NCI-H2171 (cell line): ENCODE data around the gene CGB3.
"Not testable (repeated sequence)": the region's sequence is repeated elsewhere in the genome, so short reads cannot be mapped to it uniquely, and the experiment has no call there.

Source experiments
- DNase-seq: peaks from one replicate; lab custom pipeline; 2025; lab: John Stamatoyannopoulos, UW

The CGB3 gene

DNA sequence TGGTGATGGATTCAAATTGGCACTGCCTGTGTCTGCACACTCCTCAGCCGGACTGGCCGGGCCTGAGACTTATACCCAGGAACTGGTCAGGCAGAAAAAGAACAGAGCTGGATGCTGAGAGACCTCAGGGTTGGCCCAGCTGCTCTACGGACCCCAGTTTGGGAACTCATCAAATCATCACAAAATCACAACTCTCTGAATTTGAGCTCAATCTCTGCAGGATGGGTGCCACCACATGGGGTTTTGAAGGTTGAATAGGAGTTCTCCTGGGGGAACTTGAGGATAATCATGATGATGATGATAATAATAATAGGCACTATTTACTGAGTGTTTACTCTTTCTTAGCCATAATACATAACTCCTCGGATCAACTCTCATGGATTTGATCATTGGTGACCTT lies 18.5 kb upstream of the CGB3 start:
- not testable (repeated sequence) for DNase-seq

DNA sequence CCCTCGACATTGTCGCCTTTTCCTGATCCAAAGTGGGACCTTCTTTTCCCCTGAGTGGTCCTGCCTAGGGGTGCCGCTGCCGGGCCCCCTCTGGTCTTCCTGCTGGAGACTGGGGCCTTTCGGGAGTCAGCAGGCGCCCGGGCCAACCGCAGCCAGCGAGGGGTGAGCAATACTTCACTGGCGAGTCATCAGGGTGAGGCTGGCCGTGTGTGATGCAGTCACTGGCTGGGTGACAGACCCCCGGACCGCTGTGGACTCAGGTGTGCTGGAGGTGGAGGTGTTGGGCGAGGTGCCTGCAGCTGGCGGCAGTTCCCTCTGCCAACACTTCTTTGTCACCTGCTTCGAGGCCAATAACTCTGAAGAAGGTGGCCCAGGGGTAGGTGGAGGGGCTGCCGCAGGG lies 18.0 kb upstream of the CGB3 start:
- DNase-seq = no peak

DNA sequence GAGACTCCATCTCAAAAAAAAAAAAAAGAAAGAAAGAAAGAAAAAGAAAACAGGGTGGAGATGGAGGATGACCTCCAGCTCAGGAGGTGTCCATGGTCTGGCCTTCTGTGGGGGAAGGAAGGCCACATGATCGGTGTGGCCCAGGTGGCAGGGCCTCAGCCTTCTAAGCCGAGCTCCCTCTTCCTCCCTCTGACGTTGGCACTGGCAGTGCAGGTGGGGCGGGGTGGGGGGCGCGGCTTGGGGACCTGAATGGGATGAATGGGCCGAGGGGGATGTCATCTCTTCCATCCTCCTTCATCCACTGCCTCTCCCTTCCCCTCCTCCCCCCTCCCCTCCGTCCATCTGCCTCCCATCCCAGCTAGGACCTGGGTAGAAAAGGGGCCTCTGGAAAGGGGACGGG lies 15.6 kb upstream of the CGB3 start:
- not testable (repeated sequence) for DNase-seq

DNA sequence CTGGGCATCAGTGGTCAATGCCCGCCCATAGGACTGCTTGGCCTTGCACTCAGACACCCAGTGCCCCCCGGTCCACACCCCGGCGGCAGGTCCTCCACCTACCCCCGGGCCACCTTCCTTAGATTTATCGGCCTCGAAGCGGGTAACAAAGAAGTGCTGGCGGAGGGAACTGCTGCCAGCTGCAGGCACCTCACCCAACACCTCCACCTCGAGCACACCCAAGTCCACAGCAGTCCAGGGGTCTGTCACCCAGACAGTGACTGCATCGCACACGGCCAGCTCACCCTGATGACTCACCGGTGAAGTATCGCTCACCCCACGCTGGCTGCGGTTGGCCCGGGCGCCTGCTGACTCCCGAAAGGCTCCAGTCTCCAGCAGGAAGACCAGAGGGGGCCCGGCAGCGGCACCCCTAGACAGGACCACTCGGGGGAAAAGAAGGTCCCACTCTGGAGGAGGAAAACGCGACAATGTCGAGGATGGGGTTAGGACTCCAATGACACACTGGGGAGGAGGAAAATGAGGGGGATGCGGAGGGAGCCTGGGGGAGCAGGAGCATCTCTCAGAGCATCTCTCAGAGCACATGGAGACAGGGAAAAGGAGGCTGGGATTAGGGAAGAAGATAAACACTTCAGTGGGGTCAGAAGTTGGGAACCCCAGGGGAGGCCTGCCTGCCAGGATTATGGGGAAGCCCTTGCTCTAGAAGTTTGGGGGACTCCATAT lies 14.6 kb upstream of the CGB3 start:
- DNase-seq = not testable (repeated sequence)

DNA sequence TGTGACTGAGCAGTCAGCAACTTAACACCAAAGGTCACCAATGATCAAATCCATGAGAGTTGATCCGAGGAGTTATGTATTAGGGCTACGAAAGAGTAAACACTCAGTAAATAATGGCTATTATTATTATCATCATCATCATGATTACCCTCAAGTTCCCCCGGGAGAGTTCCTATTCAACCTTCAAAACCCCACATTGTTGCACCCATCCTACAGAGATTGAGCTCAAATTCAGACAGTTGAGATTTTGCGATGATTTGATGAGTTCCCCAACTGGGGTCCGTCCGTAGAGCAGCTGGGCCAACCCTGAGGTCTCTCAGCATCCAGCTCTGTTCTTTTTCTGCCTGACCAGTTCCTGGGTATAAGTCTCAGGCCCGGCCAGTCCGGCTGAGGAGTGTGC lies 14.0 kb upstream of the CGB3 start:
- not testable (repeated sequence) for DNase-seq

DNA sequence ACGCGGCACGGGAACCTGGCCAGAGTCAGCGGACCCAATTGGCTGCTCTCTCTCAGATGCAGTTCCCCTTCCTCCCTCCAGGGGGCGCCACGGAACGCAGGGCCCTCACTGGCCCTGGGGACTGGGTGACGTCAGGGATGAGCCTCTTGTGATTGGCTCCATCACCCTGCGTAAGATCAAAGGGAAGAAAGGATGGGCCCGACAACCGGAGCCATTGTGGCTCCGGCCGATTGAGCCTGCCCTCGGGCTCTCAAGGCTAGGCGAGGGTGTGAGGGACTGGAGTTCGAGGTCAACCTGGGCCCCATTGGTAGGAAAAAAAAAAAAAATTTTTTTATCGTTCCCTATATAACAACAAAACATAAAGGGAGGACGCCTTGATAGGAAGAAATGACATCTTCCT lies 12.7 kb upstream of the CGB3 start, which contains the start of gene CGB1:
Gene CGB1 (minus strand): TSS at position 81 of the 400 bp plus-strand sequence. CDS start 184 bp downstream, outside the sequence.
- peak; percentile 36 for DNase-seq

DNA sequence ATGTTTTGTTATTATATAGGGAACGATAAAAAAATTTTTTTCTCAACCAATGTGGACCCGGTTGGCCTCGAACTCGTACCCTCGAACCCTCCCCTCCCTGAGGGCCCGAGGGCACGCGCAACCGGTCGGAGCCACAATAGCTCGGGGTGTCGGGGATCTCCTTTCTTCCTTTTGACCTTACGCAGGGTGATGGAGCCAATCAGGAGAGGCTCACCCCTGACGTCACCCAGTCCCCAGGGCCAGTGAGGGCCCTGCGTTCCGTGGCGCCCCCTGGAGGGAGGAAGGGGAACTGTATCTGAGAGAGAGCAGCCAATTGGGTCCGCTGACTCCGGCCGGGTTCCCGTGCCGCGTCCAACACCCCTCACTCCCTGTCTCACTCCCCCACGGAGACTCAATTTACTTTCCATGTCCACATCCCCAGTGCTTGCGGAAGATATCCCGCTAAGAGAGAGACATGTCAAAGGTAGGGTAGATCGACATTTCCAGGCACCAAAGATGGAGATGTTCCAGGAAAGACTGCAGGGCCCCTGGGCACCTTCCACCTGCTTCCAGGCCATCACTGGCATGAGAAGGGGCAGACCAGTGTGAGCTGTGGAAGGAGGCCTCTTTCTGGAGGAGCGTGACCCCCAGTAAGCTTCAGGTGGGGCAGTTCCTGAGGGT lies 7.6 kb upstream of the CGB3 start, which contains the start of gene CGB2:
Gene CGB2 (plus strand): TSS at position 249 of the 660 bp plus-strand sequence. CDS start 206 bp downstream, at position 455.
- peak; percentile 78 for DNase-seq

DNA sequence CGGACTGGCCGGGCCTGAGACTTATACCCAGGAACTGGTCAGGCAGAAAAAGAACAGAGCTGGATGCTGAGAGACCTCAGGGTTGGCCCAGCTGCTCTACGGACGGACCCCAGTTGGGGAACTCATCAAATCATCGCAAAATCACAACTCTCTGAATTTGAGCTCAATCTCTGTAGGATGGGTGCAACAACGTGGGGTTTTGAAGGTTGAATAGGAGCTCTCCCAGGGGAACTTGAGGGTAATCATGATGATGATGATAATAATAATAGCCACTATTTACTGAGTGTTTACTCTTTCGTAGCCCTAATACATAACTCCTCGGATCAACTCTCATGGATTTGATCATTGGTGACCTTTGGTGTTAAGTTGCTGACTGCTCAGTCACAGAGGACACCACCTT lies 6.2 kb upstream of the CGB3 start:
- DNase-seq = not testable (repeated sequence)

DNA sequence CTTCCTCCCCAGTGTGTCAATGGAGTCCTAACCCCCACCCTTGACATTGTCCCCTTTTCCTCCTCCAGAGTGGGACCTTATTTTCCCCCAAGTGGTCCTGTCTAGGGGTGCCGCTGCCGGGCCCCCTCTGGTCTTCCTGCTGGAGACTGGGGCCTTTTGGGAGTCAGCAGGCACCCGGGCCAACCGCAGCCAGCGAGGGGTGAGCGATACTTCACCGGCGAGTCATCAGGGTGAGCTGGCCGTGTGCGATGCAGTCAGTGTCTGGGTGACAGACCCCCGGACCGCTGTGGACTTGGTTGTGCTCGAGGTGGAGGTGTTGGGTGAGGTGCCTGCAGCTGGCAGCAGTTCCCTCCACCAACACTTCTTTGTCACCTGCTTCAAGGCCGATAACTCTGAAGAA lies 5.6 kb upstream of the CGB3 start:
- not testable (repeated sequence) for DNase-seq

DNA sequence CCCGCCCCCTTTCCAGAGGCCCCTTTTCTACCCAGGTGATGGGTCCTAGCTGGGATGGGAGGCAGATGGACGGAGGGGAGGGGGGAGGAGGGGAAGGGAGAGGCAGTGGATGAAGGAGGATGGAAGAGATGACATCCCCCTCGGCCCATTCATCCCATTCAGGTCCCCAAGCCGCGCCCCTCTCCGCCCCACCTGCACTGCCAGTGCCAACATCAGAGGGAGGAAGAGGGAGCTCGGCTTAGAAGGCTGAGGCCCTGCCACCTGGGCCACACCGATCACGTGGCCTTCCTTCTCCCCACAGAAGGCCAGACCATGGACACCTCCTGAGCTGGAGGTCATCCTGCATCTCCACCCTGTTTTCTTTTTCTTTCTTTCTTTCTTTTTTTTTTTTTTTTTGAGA lies 4.6 kb upstream of the CGB3 start:
- not testable (repeated sequence) for DNase-seq

DNA sequence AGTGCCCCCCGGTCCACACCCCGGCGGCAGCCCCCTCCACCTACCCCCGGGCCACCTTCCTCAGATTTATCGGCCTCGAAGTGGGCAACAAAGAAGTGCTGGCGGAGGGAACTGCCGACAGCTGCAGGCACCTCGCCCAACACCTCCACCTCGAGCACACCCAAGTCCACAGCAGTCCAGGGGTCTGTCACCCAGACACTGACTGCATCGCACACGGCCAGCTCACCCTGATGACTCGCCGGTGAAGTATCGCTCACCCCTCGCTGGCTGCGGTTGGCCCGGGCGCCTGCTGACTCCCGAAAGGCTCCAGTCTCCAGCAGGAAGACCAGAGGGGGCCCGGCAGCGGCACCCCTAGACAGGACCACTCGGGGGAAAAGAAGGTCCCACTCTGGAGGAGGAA lies 1.5 kb upstream of the CGB3 start:
- DNase-seq = not testable (repeated sequence)

DNA sequence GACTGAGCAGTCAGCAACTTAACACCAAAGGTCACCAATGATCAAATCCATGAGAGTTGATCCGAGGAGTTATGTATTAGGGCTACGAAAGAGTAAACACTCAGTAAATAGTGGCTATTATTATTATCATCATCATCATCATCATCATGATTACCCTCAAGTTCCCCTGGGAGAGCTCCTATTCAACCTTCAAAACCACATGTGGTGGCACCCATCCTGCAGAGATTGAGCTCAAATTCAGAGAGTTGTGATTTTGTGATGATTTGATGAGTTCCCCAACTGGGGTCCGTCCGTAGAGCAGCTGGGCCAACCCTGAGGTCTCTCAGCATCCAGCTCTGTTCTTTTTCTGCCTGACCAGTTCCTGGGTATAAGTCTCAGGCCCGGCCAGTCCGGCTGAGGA lies 955 bp upstream of the CGB3 start:
- DNase-seq = not testable (repeated sequence)

DNA sequence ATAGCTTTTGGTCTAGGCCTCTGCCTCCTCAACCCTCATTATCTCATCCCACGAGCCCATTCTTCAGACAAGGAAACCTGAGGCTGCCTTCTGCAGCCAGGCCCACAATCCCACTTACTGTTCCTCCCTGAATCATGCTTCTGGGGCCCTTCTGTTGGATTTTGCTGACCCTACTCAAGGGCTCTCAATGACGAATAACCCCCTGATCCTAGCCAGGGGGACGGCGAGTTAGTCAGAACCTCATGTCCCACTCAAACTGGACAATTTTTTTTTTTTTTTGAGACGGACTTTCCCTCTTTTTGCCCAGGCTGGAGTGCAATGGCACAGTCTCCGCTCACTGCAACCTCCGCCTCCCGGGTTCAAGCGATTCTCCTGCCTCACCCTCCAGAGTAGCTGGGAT lies 2.0 kb downstream of the CGB3 start:
- DNase-seq = no peak

DNA sequence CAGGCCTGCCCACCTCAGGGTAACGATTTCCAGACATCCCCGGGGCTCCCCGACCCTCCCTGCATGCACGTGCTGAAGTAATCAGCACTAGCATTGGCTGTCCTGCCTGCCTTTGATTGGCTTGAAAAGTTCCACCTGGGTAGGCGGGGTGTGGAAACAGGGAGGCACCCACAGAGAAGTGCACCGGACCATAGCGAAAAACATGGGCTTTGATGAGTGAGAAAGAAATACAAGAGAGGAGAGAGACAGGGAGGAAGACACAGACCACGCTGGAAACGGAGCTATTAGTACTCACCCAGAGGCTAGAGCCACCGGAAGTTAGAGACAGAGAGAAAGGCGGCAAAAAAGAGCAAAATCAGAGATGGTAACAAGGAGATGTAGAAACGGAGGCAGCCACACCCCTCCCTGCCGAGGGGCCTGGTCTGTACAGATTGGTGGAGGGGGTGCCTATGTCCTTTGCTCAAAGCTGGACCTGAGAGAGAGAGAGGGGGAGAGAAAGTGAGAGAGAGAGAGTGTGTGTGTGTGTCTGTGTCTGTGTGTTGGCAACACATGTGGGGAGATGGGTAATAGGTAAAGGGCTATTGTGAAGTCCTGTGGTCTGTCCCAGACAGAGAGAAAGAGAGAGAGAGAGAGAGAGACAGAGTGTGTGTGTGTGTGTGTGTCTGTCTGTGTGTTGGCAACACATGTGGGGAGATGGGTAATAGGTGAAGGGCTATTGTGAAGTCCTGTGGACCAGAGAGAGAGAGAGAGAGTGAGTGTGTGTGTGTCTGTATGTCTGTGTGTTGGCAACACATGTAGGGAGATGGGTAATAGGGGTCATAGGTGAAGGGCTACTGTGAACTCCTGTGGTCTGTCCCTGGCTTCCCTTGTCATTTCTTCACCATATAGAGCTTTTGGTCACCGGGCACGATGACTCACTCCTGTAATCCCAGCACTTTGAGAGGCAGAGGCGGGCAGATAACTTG lies 2.9 kb downstream of the CGB3 start:
- no peak for DNase-seq

DNA sequence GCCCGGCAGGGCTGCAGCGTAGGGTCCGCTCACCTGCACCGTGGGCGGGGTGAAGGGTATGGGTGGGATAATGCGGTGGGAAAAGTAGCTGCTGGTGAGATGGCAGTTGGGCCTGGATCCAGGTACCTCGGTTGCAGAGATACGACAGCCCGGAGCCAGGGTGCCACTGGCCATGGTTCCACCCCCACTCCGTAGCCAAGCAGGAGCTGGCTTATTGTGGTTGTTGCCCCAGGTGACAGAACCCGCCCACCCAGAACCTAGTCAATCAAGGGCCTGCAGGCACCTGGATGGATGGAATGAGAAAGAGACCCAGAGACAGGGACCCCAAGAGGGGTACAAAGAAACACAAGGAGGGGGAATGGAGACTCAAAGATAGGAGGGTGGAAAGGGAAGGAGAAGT lies 3.8 kb downstream of the CGB3 start:
- no peak for DNase-seq

DNA sequence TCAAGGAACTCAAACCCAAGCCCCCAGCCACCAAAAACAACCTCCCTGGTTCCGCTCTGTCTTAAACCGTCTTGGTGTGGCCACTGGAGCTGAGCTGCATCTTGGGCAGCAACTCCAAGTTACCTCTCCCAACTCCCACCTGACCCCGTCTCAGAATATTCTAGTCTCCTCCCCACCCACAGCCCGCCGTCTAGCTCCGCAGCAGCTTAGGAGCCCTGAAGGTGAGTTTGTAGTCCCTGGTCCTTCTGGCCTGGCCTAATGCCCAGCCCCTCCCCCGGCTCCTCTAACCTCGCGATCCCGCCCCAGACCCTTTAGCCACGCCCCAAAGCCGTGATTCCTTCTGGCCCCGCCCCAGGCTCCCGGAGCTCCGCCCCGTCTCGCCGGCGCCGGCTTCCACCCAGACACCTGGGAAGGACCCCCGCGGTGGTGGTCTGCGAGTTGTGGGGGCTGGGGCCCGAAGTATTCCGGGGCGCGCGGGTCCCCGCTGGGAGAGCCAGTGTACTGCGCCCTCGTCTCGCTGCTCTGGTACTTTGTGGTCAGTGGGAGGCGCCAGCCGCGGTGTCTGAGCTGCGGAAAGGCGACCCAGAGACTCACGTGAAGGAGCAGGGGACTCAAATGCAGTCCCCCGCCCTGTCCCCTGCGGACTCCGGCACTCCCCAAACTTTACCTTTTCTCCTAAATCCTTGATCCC lies 4.7 kb downstream of the CGB3 start:
- DNase-seq = peak; percentile 46

DNA sequence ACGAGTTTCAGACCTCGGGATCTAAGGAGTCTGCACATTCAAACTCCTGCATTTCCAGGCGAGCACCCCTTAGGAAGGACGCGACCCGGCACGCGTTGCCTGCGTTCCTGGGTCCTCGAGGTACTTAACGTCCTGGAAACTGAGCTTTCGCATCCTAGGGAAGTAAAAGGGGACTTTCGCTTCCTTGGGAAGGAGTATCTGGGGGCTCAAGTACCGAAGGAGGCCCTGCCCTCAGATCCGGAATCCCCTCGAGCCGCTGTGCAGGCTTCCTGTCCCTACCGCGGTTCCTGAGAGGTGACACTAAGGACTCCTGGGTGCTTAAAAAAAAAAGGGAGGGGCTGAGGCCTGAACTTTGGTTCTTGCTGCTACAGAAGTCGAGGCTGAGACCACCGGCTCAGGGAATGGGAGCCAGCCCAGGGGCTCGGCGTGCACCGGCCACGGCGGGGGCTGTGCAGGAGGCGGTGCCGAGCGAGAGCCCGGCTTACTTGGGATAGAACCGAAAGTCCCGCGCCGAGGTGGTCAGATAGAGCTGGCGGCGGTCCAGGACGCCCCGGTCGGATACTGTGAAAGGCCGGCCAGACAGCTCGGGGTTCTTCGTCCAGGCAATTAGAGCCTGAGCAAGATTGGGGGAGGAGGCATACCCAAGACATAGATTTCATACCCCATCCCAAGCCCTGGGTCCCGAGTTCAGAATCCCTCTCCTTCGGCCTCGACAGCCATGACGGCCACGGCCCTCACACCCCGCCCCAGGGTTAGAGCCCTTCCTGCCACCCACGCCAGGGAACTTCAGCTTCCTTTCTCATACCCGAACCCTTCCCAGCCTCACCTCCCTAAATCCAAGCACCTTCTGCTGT lies 5.5 kb downstream of the CGB3 start:
- not testable (repeated sequence) for DNase-seq

DNA sequence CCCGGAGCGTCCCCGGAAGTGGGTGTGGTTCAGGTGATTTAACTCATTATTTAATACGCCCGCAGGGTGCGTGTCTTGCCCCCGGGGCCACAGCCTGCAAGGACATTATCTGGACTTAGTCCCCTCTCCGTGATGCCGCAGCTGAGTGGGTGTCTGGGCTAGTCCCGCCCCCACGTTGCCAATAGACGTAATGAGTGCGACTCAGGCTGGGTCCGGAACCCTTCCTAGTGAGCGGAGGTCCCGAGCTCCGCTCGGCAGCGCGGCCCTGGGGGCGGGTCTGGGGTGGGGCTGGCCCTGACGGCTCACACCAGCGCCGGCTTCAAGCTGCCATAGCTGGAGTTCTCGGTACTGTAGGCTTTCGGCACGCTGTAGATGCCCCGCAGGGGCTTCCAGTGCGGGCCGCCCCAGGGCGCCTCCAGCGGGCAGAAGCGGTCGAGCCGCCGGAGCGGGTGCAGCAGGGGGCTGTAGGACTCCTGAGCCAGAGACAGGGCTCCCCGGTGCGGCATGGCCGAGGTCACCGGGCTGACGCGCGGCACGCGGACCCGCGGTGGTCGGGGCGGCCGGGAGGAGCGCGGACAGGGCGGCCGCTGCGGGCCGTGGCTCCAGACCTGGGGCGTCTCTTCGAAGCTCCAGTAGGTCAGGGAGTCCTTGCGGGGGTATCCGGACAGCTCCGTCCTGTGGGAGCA lies 6.3 kb downstream of the CGB3 start:
- peak; percentile 62 for DNase-seq

DNA sequence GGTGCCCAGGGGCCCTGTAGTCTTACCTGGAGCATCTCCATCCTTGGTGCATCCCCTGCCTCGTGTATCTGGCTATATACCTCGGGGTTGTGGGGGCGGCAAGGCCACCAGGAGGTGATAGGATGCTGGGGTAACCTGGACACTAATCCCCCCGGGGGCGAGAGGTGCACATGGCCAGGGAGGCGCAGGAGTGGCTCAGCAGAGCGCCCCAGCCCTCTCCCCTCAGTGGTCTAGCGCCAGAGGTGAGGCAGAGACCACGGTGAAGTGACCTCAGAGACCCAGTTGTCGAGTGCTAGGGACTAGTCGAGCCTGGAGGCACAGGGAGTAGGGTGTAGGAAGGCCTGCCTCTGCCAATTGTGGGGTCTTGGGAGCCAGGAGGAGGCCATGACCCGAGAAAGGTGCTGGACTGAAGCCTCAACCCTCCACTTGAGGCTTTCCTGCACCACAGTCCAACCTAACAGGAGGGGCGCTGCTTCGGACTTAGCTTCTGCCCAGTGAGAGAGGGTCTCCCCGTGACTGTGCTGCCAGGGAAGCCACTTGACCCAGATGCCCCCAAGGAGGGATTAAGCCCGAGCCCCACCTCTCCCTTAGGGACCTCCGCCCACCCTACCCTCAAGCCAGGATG lies 7.0 kb downstream of the CGB3 start, which contains the start of gene LHB:
Gene LHB (minus strand): TSS at position 51 of the 625 bp plus-strand sequence. CDS start 10 bp downstream, at position 41.
- no peak for DNase-seq
